ENCODE data around the gene OPCML. TPM values are rescaled to one million over a fixed set of nuclear protein-coding genes. Genes with fewer than 3 reads are reported as not detected.

OPCML gene
- total RNA-seq, 1 experiment from 2014 or later = 0.94 TPM

GRCh38 chr11:132876705-132877104, 655.6 kb downstream of the OPCML start:
- H3K79me1 ChIP-seq (ENCODE audit: insufficient read depth, low read depth, low read length, poor library complexity, severe bottlenecking) = no peaks in the 10 kb centered on the region
- Mint-ChIP-seq H3K27me3 (ENCODE audit: low read depth) (no peaks in the 10 kb centered on the region; the same call in 1 of the 2 replicates), H3K27ac (no peak overlapping the region; a peak in 1 of 7 replicates), H3K36me3 (ENCODE audit: insufficient read depth in 1 of 3, low read depth in 3 of 3) (peaks cover 0 to 6% (median 0%) of the 10 kb centered on the region in 3 experiments; a peak in 1 of 7 replicates), H3K4me1 (peaks cover 13% of the 10 kb centered on the region in 2 experiments), H3K9me3 (no peaks in the 10 kb centered on the region; a peak in 1 of 5 replicates), H3K4me3 (no peak overlapping the region)
- H3K9me3 ChIP-seq (ENCODE audit: control insufficient read depth, low read depth, low read length) = no peaks in the 10 kb centered on the region
- no peaks in the 10 kb centered on the region for H3K79me2 ChIP-seq (ENCODE audit: insufficient read depth, low read length)
- no peak for DNase-seq
- no peak for TF ChIP-seq CTCF (conservative IDR thresholded peaks at IDR 0.05)
- H4K8ac ChIP-seq (replicated peaks; ENCODE audit: insufficient read length, low read depth, low read length) = no peak overlapping the region
- no peak overlapping the region for H3K9ac ChIP-seq (ENCODE audit: extremely low read depth, insufficient read length, low read length)
- no peak overlapping the region for H2BK12ac ChIP-seq (ENCODE audit: insufficient read length, low read depth, low read length)
- no peaks in the 10 kb centered on the region for H4K20me1 ChIP-seq (ENCODE audit: control insufficient read depth, insufficient read depth, insufficient read length)
- no CpG with 5 or more reads among the region's 6 CpGs for WGBS (ENCODE audit: extremely low coverage, insufficient read length, low lambda C conversion rate)
- H2BK20ac ChIP-seq (ENCODE audit: low read depth, low read length, poor library complexity, severe bottlenecking) = no peak overlapping the region
- H3K27me3 ChIP-seq (ENCODE audit: insufficient read depth, low read length) = no peaks in the 10 kb centered on the region
- no peak overlapping the region for H2BK120ac ChIP-seq (ENCODE audit: low read depth, low read length, poor library complexity, severe bottlenecking)
- H3K56ac ChIP-seq (ENCODE audit: insufficient read length, low read depth, low read length) = no peak overlapping the region
- H2BK15ac ChIP-seq (ENCODE audit: low read depth, low read length) = no peak overlapping the region
- H3K23ac ChIP-seq (ENCODE audit: insufficient read length, low read depth, low read length) = no peak overlapping the region
- no peak overlapping the region for H3K4ac ChIP-seq (ENCODE audit: low read depth, low read length)
- H4K91ac ChIP-seq (ENCODE audit: insufficient read length, low read depth, low read length) = no peak overlapping the region
- H3K18ac ChIP-seq (ENCODE audit: insufficient read length, low read depth, low read length) = no peak overlapping the region
- H3K23me2 ChIP-seq (ENCODE audit: insufficient read length, low read depth, low read length, poor library complexity, severe bottlenecking) = no peaks in the 10 kb centered on the region
- H3K4me1 ChIP-seq (ENCODE audit: insufficient read depth, low read length) = no peaks in the 10 kb centered on the region; the same call in 1 of the 2 replicates
- H3K14ac ChIP-seq (ENCODE audit: insufficient read depth, low read length) = no peak overlapping the region
- no peak overlapping the region for H4K5ac ChIP-seq (ENCODE audit: insufficient read length, low read depth, low read length)
- H2BK5ac ChIP-seq (ENCODE audit: insufficient read length, low read length) = no peak overlapping the region
- H2AFZ ChIP-seq (ENCODE audit: low read length) = no peak overlapping the region
- no peak overlapping the region for H2AK5ac ChIP-seq (ENCODE audit: insufficient read length, low read length)
- no peak overlapping the region for H3K4me2 ChIP-seq (ENCODE audit: insufficient read depth, insufficient read length, low read length)
- no peak overlapping the region for H3K27ac ChIP-seq (ENCODE audit: insufficient read length, low read depth, low read length)
- H3T11ph ChIP-seq (ENCODE audit: low read length) = no peak overlapping the region

Measured in H9 (cell line).